DND-41 (cell line): ENCODE results near the gene SKAP1.

ENCODE experiments used
- ATAC-seq: fragments of 200-7000 bp; cut with Tn5 transposase; 3 replicates; pipeline ENCODE4 v1.9.1; 2021; ENCODE audit warnings: low read depth; ENCODE audit not compliant: insufficient read depth
- DNase-seq: peaks from one replicate; pipeline ENCODE4 v3.0.0-alpha.2; 2020
- H2AFZ ChIP-seq: 2 replicates; pipeline ENCODE4 v1.6.0; 2012; ENCODE audit warnings: low read depth, low read length
- H3K27ac ChIP-seq: 2 replicates; pipeline ENCODE4 v1.5.1; 2012; ENCODE audit warnings: low read length, inconsistent platforms
- H3K27me3 ChIP-seq: fragments of 200-600 bp; sonication (generic); 2 replicates; pipeline ENCODE4 v1.6.0; 2012; ENCODE audit warnings: low read length, mild to moderate bottlenecking, inconsistent platforms; ENCODE audit not compliant: insufficient read depth, poor library complexity
- H3K36me3 ChIP-seq: 2 replicates; pipeline ENCODE4 v1.5.1; 2012; ENCODE audit warnings: low read length, inconsistent platforms; ENCODE audit not compliant: insufficient read depth
- H3K4me1 ChIP-seq: 2 replicates; pipeline ENCODE4 v1.5.1; 2012; ENCODE audit warnings: mild to moderate bottlenecking, low read length; ENCODE audit not compliant: insufficient read depth
- H3K4me2 ChIP-seq: 2 replicates; pipeline ENCODE4 v1.6.0; 2012; ENCODE audit warnings: mild to moderate bottlenecking, moderate library complexity, low read length, inconsistent platforms; ENCODE audit not compliant: insufficient read depth
- H3K4me3 ChIP-seq, 2 experiments: fragments of 200-600 bp in 1 of 2; shearing (Covaris generic) in 1 of 2; 2 replicates each; pipeline ENCODE4 v1.5.1; 2012 to 2016; ENCODE audit warnings: inconsistent platforms in 2 of 2, low read length in 2 of 2, mild to moderate bottlenecking in 2 of 2, low read depth in 1 of 2, moderate library complexity in 1 of 2
- H3K79me2 ChIP-seq: 2 replicates; pipeline ENCODE4 v1.6.0; 2012; ENCODE audit warnings: low read length, inconsistent platforms; ENCODE audit not compliant: insufficient read depth
- H3K9ac ChIP-seq: 2 replicates; pipeline ENCODE4 v1.6.0; 2012; ENCODE audit warnings: low read depth, mild to moderate bottlenecking, inconsistent platforms, low read length, moderate library complexity
- H3K9me3 ChIP-seq: 2 replicates; pipeline ENCODE4 v1.5.1; 2012; ENCODE audit warnings: low read length, moderate library complexity, mild to moderate bottlenecking, inconsistent platforms; ENCODE audit not compliant: insufficient read depth, severe bottlenecking
- H4K20me1 ChIP-seq: 2 replicates; pipeline ENCODE4 v1.6.0; 2012; ENCODE audit warnings: low read length; ENCODE audit not compliant: insufficient read depth
- CTCF ChIP-seq: IDR thresholded peaks from 2 replicates; pipeline ENCODE4 v1.5.1; 2012; ENCODE audit warnings: borderline replicate concordance, low read length, moderate library complexity, mild to moderate bottlenecking; ENCODE audit not compliant: poor library complexity, severe bottlenecking; ENCODE audit errors: extremely low read depth
- EZH2 ChIP-seq: IDR thresholded peaks from 3 replicates; pipeline ENCODE4 v1.6.1; 2012; ENCODE audit warnings: borderline replicate concordance, low read depth, mild to moderate bottlenecking, moderate library complexity, low read length, inconsistent platforms; ENCODE audit not compliant: severe bottlenecking

The SKAP1 gene

DNA sequence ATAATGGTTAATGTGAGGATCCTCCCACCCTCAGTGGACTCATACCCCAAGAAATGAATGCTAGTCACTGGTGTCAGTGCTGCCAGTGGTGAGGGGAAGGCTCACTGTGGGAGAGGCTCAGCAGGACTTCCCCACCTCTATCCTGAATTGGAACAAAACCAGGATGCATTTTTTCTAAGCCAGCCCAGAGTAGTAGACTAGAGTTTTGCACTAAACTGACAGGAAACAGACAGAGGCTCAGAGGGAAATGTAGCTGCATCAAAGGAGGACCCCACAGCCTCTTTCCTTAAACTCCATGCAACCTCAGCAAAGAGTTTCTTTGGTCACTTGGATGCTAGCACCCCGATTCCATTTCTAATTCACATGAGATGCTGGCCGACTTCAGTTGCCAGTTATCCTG is 10.7 kb upstream of the SKAP1 start:
- no peak overlapping the region for H3K4me2 ChIP-seq
- DNase-seq, result no peak

GRCh38 chr17:48439875-48440505 is 10.0 kb upstream of the SKAP1 start:
- H3K27ac ChIP-seq, result no peak overlapping the region
- H3K4me2 ChIP-seq, result no peak overlapping the region
- no peaks in the 10 kb centered on the region for H3K9me3 ChIP-seq
- H3K4me3 ChIP-seq, result no peak overlapping the region
- H3K9ac ChIP-seq, result no peak overlapping the region
- TF ChIP-seq EZH2 (no peak), CTCF (no peak)
- no peak overlapping the region for H2AFZ ChIP-seq
- DNase-seq, result no peak
- peaks cover 39% of the 10 kb centered on the region; the same call in 1 of the 2 replicates for H4K20me1 ChIP-seq
- H3K27me3 ChIP-seq, result peaks cover 50% of the 10 kb centered on the region
- H3K36me3 ChIP-seq, result no peaks in the 10 kb centered on the region
- H3K4me1 ChIP-seq, result peaks cover 28% of the 10 kb centered on the region
- ATAC-seq, result no peak
- H3K79me2 ChIP-seq, result no peaks in the 10 kb centered on the region

More for the DNA sequence above, 10.7 kb upstream of the SKAP1 start:
- Histone ChIP-seq H3K4me1 (peaks cover 28% of the 10 kb centered on the region), H3K9ac (no peak overlapping the region), H3K79me2 (no peaks in the 10 kb centered on the region), H3K9me3 (no peaks in the 10 kb centered on the region), H3K27me3 (peaks cover 52% of the 10 kb centered on the region), H4K20me1 (peaks cover 44% of the 10 kb centered on the region; the same call in 1 of the 2 replicates), H3K36me3 (no peaks in the 10 kb centered on the region), H3K4me3 (no peak overlapping the region), H2AFZ (no peak overlapping the region), H3K27ac (no peak overlapping the region)
- ATAC-seq, result no peak
- no peak for TF ChIP-seq EZH2
- TF ChIP-seq CTCF, result no peak

GRCh38 chr17:48439110-48439850 is 9.3 kb upstream of the SKAP1 start:
- Histone ChIP-seq H2AFZ (no peak overlapping the region), H3K27me3 (peaks cover 49% of the 10 kb centered on the region)
- TF ChIP-seq CTCF (no peak), EZH2 (no peak)

More at GRCh38 chr17:48439110-48439850, 9.3 kb upstream of the SKAP1 start:
- DNase-seq (no peak), ATAC-seq (no peak)
- H3K79me2 ChIP-seq, result no peaks in the 10 kb centered on the region
- H4K20me1 ChIP-seq, result peaks cover 39% of the 10 kb centered on the region; the same call in 1 of the 2 replicates
- no peak overlapping the region for H3K4me3 ChIP-seq
- no peaks in the 10 kb centered on the region for H3K36me3 ChIP-seq
- H3K4me1 ChIP-seq, result peaks cover 28% of the 10 kb centered on the region
- no peak overlapping the region for H3K9ac ChIP-seq
- H3K9me3 ChIP-seq, result no peaks in the 10 kb centered on the region
- no peak overlapping the region for H3K27ac ChIP-seq
- H3K4me2 ChIP-seq, result no peak overlapping the region
